IMR-90 (cell line): ENCODE measurements around the gene VIPR1. TPM values are rescaled to one million over a fixed set of nuclear protein-coding genes. Genes with fewer than 3 reads are reported as not detected.

Experiments
- ATAC-seq: fragments of 200-7000 bp; cut with Tn5 transposase; 2 replicates; pipeline ENCODE4 v1.9.1; 2020; ENCODE audit warnings: low read depth, mild to moderate bottlenecking, moderate library complexity
- BruUV-seq: library from RNA; stranded (reverse); fragments of 400-500 nt; replicated peaks from 2 replicates; lab custom pipeline; 2021; lab: Mats Ljungman, UMichigan
- CTCF ChIA-PET: fragments of 300-600 bp; formaldehyde crosslinking; extraction: SDS; loops from one replicate; lab custom pipeline; 2021; ENCODE audit warnings: antibody characterized with exemption; lab: Yijun Ruan, JAX
- POLR2A ChIA-PET: fragments of 300-600 bp; sonication (Branson Sonifier 250); formaldehyde crosslinking; loops from one replicate; lab custom pipeline; 2022; ENCODE audit warnings: antibody characterized with exemption; ENCODE audit not compliant: unreplicated experiment; lab: Charles Lee
- DNase-seq: peaks from one replicate; pipeline ENCODE4 v3.0.0; 2013
- H2AFZ ChIP-seq: replicated peaks from 2 replicates; pipeline ENCODE3; 2013; ENCODE audit warnings: low read length, mild to moderate bottlenecking; ENCODE audit not compliant: poor library complexity
- H2AK5ac ChIP-seq: 2 replicates; pipeline ENCODE4 v1.6.1; 2013; ENCODE audit warnings: low read depth, low read length, inconsistent platforms
- H2AK9ac ChIP-seq: replicated peaks from 2 replicates; pipeline ENCODE3; 2013; ENCODE audit warnings: mild to moderate bottlenecking, low read depth, low read length, moderate library complexity; ENCODE audit not compliant: poor library complexity
- H2BK120ac ChIP-seq: 2 replicates; pipeline ENCODE4 v1.6.1; 2013; ENCODE audit warnings: low read depth, low read length, inconsistent platforms
- H2BK15ac ChIP-seq: 3 replicates; pipeline ENCODE4 v1.6.1; 2013; ENCODE audit warnings: low read depth, low read length, inconsistent platforms
- H2BK20ac ChIP-seq: 2 replicates; pipeline ENCODE4 v1.6.1; 2013; ENCODE audit warnings: low read depth, mild to moderate bottlenecking, inconsistent platforms, low read length, moderate library complexity
- H2BK5ac ChIP-seq: 2 replicates; pipeline ENCODE4 v1.6.1; 2013; ENCODE audit warnings: mild to moderate bottlenecking, low read depth, low read length, inconsistent platforms; ENCODE audit not compliant: poor library complexity, severe bottlenecking
- H3K14ac ChIP-seq: replicated peaks from 2 replicates; pipeline ENCODE4 v1.6.1; 2013; ENCODE audit warnings: low read depth, low read length, inconsistent platforms
- H3K18ac ChIP-seq: 2 replicates; pipeline ENCODE4 v1.6.1; 2013; ENCODE audit warnings: low read depth, low read length, control low read depth
- H3K23ac ChIP-seq: 2 replicates; pipeline ENCODE4 v1.6.1; 2013; ENCODE audit warnings: low read depth, low read length, inconsistent platforms
- H3K27ac ChIP-seq: 2 replicates; pipeline ENCODE4 v1.5.1; 2013; ENCODE audit warnings: mild to moderate bottlenecking, control low read depth, low read length; ENCODE audit not compliant: insufficient read depth
- H3K27me3 ChIP-seq: 2 replicates; pipeline ENCODE4 v1.6.1; 2013; ENCODE audit warnings: low read length; ENCODE audit not compliant: control insufficient read depth, insufficient read depth
- H3K36me3 ChIP-seq: 2 replicates; pipeline ENCODE4 v1.6.1; 2013; ENCODE audit warnings: low read length, mixed read lengths; ENCODE audit not compliant: control insufficient read depth, insufficient read depth
- H3K4ac ChIP-seq: 2 replicates; pipeline ENCODE4 v1.6.1; 2013; ENCODE audit warnings: low read depth, low read length, inconsistent platforms
- H3K4me1 ChIP-seq: 2 replicates; pipeline ENCODE4 v1.6.1; 2013; ENCODE audit warnings: low read length, mixed read lengths; ENCODE audit not compliant: control insufficient read depth, insufficient read depth
- H3K4me2 ChIP-seq: 2 replicates; pipeline ENCODE4 v1.6.1; 2013; ENCODE audit warnings: low read depth, mild to moderate bottlenecking, control low read depth, low read length, moderate library complexity
- H3K4me3 ChIP-seq: 2 replicates; pipeline ENCODE4 v1.5.1; 2013; ENCODE audit warnings: low read depth, mild to moderate bottlenecking, control low read depth, low read length, moderate library complexity; ENCODE audit not compliant: insufficient read depth
- H3K56ac ChIP-seq: 2 replicates; pipeline ENCODE4 v1.6.1; 2013; ENCODE audit warnings: low read length, inconsistent platforms; ENCODE audit not compliant: insufficient read depth; ENCODE audit errors: extremely low read depth
- H3K79me1 ChIP-seq, 2 experiments: 2 replicates each; pipeline ENCODE4 v1.6.1; 2013; ENCODE audit warnings: low read length in 2 of 2, inconsistent platforms in 1 of 2, low read depth in 1 of 2
- H3K9ac ChIP-seq: 2 replicates; pipeline ENCODE4 v1.6.1; 2013; ENCODE audit warnings: low read depth, low read length, control low read depth
- H3K9me1 ChIP-seq: 2 replicates; pipeline ENCODE4 v1.6.1; 2013; ENCODE audit warnings: low read length, inconsistent platforms; ENCODE audit not compliant: insufficient read depth
- H3K9me3 ChIP-seq: 2 replicates; pipeline ENCODE4 v1.6.1; 2013; ENCODE audit warnings: low read length; ENCODE audit not compliant: control insufficient read depth, insufficient read depth
- H4K20me1 ChIP-seq: 2 replicates; pipeline ENCODE4 v1.6.1; 2013; ENCODE audit warnings: low read length, inconsistent platforms; ENCODE audit not compliant: insufficient read depth
- H4K5ac ChIP-seq: 2 replicates; pipeline ENCODE4 v1.6.1; 2013; ENCODE audit warnings: mild to moderate bottlenecking, low read depth, low read length, control low read depth
- H4K8ac ChIP-seq, 2 experiments: 2 replicates each; pipeline ENCODE4 v1.6.1; 2013; ENCODE audit warnings: low read depth in 2 of 2, low read length in 2 of 2, control low read depth in 1 of 2, inconsistent platforms in 1 of 2
- H4K91ac ChIP-seq: 2 replicates; pipeline ENCODE4 v1.6.1; 2013; ENCODE audit warnings: low read depth, low read length, inconsistent platforms; ENCODE audit not compliant: insufficient read depth
- BHLHE40 ChIP-seq: fragments of 150-350 bp; IDR thresholded peaks from 2 replicates; pipeline ENCODE4 v1.6.1; 2016; ENCODE audit warnings: mild to moderate bottlenecking, low read depth, low read length
- CEBPB ChIP-seq: IDR thresholded peaks from 2 replicates; pipeline ENCODE4 v1.6.1; 2012; ENCODE audit warnings: low read depth, low read length, improper control_type of control experiment
- CHD1 ChIP-seq: IDR thresholded peaks from 2 replicates; pipeline ENCODE4 v1.6.1; 2012; ENCODE audit warnings: low read depth, low read length, improper control_type of control experiment
- CTCF ChIP-seq: conservative IDR thresholded peaks from 2 replicates; pipeline ENCODE4 v1.5.1; 2012; ENCODE audit warnings: mild to moderate bottlenecking, low read depth, low read length, improper control_type of control experiment
- ELK1 ChIP-seq: fragments of 150-350 bp; IDR thresholded peaks from 2 replicates; pipeline ENCODE4 v1.6.1; 2016; ENCODE audit warnings: low read depth, mild to moderate bottlenecking, low read length, moderate library complexity, borderline replicate concordance
- FOS ChIP-seq: fragments of 150-350 bp; IDR thresholded peaks from 2 replicates; pipeline ENCODE4 v1.6.1; 2016; ENCODE audit warnings: low read depth, low read length
- MAFK ChIP-seq: IDR thresholded peaks from 2 replicates; pipeline ENCODE4 v1.6.1; 2012; ENCODE audit warnings: low read depth, low read length, improper control_type of control experiment
- MAZ ChIP-seq: IDR thresholded peaks from 2 replicates; pipeline ENCODE4 v1.6.1; 2012; ENCODE audit warnings: low read depth, mild to moderate bottlenecking, low read length, improper control_type of control experiment, moderate library complexity, borderline replicate concordance
- MXI1 ChIP-seq: IDR thresholded peaks from 2 replicates; pipeline ENCODE4 v1.6.1; 2012; ENCODE audit warnings: low read depth, mild to moderate bottlenecking, low read length, moderate library complexity, borderline replicate concordance
- NFE2L2 ChIP-seq: fragments of 150-350 bp; IDR thresholded peaks from 2 replicates; pipeline ENCODE4 v1.6.1; 2016; ENCODE audit warnings: low read depth, mild to moderate bottlenecking, low read length
- POLR2A ChIP-seq: IDR thresholded peaks from 2 replicates; pipeline ENCODE4 v1.6.1; 2012; ENCODE audit warnings: mild to moderate bottlenecking, low read depth, low read length
- RAD21 ChIP-seq: IDR thresholded peaks from 2 replicates; pipeline ENCODE4 v1.6.1; 2012; ENCODE audit warnings: low read length, improper control_type of control experiment
- RCOR1 ChIP-seq: IDR thresholded peaks from 2 replicates; pipeline ENCODE4 v1.6.1; 2012; ENCODE audit warnings: mild to moderate bottlenecking, low read length, improper control_type of control experiment; ENCODE audit not compliant: insufficient replicate concordance
- RFX5 ChIP-seq: IDR thresholded peaks from 2 replicates; pipeline ENCODE4 v1.8.0; 2012; ENCODE audit warnings: low read depth, mild to moderate bottlenecking, low read length, moderate library complexity
- SMC3 ChIP-seq: fragments of 150-350 bp; IDR thresholded peaks from 2 replicates; pipeline ENCODE4 v1.6.1; 2016; ENCODE audit warnings: low read depth, mild to moderate bottlenecking, antibody characterized with exemption, low read length, moderate library complexity
- WGBS, 2 experiments: methylation state at CpG; one replicate each; pipeline versions ENCODE4 v1.1.5 to v1.1.7; 2013; ENCODE audit warnings: missing lambda C conversion rate in 2 of 2; ENCODE audit not compliant: insufficient read length in 1 of 2; ENCODE audit errors: extremely low coverage in 2 of 2; 5-methylcytosine and 5-hydroxymethylcytosine counted together
- dilution Hi-C: fragments of 300-500 bp; cut with HindIII; formaldehyde crosslinking; loops from one replicate; pipeline ENCODE4 v1.14.3; 2018; ENCODE audit warnings: low sequenced_read_pairs; ENCODE audit not compliant: unreplicated experiment
- in situ Hi-C: fragments of 300-500 bp; cut with MboI; formaldehyde crosslinking; loops from 3 replicates; pipeline ENCODE4 v1.14.3; 2019; ENCODE audit warnings: low sequenced_read_pairs, inconsistent platforms, mixed read lengths
- intact Hi-C: fragments of 100-400 bp; cut with micrococcal nuclease; formaldehyde crosslinking; loops from 2 replicates; pipeline ENCODE4 v1.10.0; 2022
- polyA plus RNA-seq, 3 experiments: library from polyadenylated mRNA; depleted of rRNA; stranded (reverse); fragments of >200 nt; gene quantifications; 2 replicates each; pipeline ENCODE4 v1.2.3, GENCODE V29; 2012; ENCODE audit warnings: low replicate concordance in 1 of 3
- total RNA-seq: library from RNA; depleted of rRNA; stranded (reverse); fragments of >200 nt; gene quantifications from 2 replicates; pipeline ENCODE4 v1.2.3, GENCODE V29; 2012

Gene VIPR1
- total and polyA plus RNA-seq, 2 of the 4 experiments (the other 2 are of a cell fraction) = not detected

- H3K56ac ChIP-seq = no peak overlapping the region
- H4K5ac ChIP-seq = no peak overlapping the region
- H3K4me1 ChIP-seq = no peaks in the 10 kb centered on the region
- no peaks in the 10 kb centered on the region for H3K79me1 ChIP-seq
- H3K27ac ChIP-seq = no peak overlapping the region
- no peaks in the 10 kb centered on the region for H3K9me1 ChIP-seq
- TF ChIP-seq CHD1 = no peak
- no peak for TF ChIP-seq RAD21
- no peak for TF ChIP-seq FOS
- TF ChIP-seq RFX5 = no peak
- TF ChIP-seq ELK1 = no peak
- TF ChIP-seq CEBPB = no peak
- TF ChIP-seq CTCF = no peak
- no peak for TF ChIP-seq MAZ
- TF ChIP-seq SMC3 = no peak
- no peak for TF ChIP-seq MXI1
- TF ChIP-seq BHLHE40 = no peak
- no peak for TF ChIP-seq RCOR1
- no peak for TF ChIP-seq MAFK
- TF ChIP-seq NFE2L2 = no peak
- no peak for TF ChIP-seq POLR2A
- no peak overlapping the region for H2AK5ac ChIP-seq
- no peak overlapping the region for H3K4me3 ChIP-seq
- no peak overlapping the region for H3K14ac ChIP-seq
- intact Hi-C loops (no loop called here), in situ Hi-C loops (loop anchor here (10.0 kb wide), 1 partner anchor 279 kb away; no protein-coding TSS in a partner anchor), dilution Hi-C loops (no loop called here)
- no peak overlapping the region for H2AK9ac ChIP-seq
- no peak overlapping the region for H3K4me2 ChIP-seq
- H3K9me3 ChIP-seq = no peaks in the 10 kb centered on the region
- H2BK15ac ChIP-seq = no peak overlapping the region
- H2BK5ac ChIP-seq = no peak overlapping the region
- no CpG with 5 or more reads among the region's 7 CpGs for WGBS, 2 experiments
- H2AFZ ChIP-seq = no peak overlapping the region
- no peak overlapping the region for H4K8ac ChIP-seq
- no peaks in the 10 kb centered on the region for H3K36me3 ChIP-seq
- no peak overlapping the region for H2BK20ac ChIP-seq
- no peak overlapping the region for H3K18ac ChIP-seq
- BruUV-seq = no TSS peak
- H2BK120ac ChIP-seq = no peak overlapping the region
- ChIA-PET POLR2A (no interaction called here), CTCF (interaction anchor here (1.0 kb wide), 1 partner anchor 14 kb away, joined by 4 read pairs; no protein-coding TSS in a partner anchor)
- H4K20me1 ChIP-seq = no peaks in the 10 kb centered on the region
- DNase-seq (no peak), ATAC-seq (no peak)
- H3K27me3 ChIP-seq = peaks cover 20% of the 10 kb centered on the region
- H3K23ac ChIP-seq = no peak overlapping the region
- H3K9ac ChIP-seq = no peak overlapping the region
- H4K91ac ChIP-seq = no peak overlapping the region
- H3K4ac ChIP-seq = no peak overlapping the region
Observed at GRCh38 chr3:42533161-42533897, 30.9 kb downstream of the VIPR1 start.
